Neural progenitor cell (in vitro differentiated cells): ENCODE measurements around the gene KBTBD4. TPM values are rescaled to one million over a fixed set of nuclear protein-coding genes. Genes with fewer than 3 reads are reported as not detected.
"Not testable (repeated sequence)": the region's sequence is repeated elsewhere in the genome, so short reads cannot be mapped to it uniquely, and the experiment has no call there.

Experiments used
- DNase-seq: peaks from one replicate; pipeline ENCODE4 v3.0.0-alpha.2; 2016; ENCODE audit warnings: low spot score
- H2AFZ ChIP-seq: fragments of 200-600 bp; sonication (generic); replicated peaks from 2 replicates; pipeline ENCODE4 v1.6.1; 2016; ENCODE audit warnings: antibody characterized with exemption
- H3F3A ChIP-seq: fragments of 200-600 bp; sonication (generic); 2 replicates; pipeline ENCODE4 v1.6.1; 2016; ENCODE audit warnings: antibody characterized with exemption, low read depth
- H3K27ac ChIP-seq: fragments of 200-600 bp; sonication (generic); 2 replicates; pipeline ENCODE4 v1.5.1; 2016; ENCODE audit warnings: mild to moderate bottlenecking
- H3K27me3 ChIP-seq: fragments of 200-600 bp; sonication (generic); 2 replicates; pipeline ENCODE4 v1.6.1; 2016; ENCODE audit warnings: mild to moderate bottlenecking, moderate library complexity
- H3K36me3 ChIP-seq: fragments of 200-600 bp; sonication (generic); 2 replicates; pipeline ENCODE4 v1.5.1; 2016
- H3K4me1 ChIP-seq: fragments of 200-600 bp; sonication (generic); 2 replicates; pipeline ENCODE4 v1.6.1; 2016; ENCODE audit warnings: mixed run types
- H3K4me2 ChIP-seq: fragments of 200-600 bp; sonication (generic); 2 replicates; pipeline ENCODE4 v1.6.1; 2016
- H3K4me3 ChIP-seq: fragments of 200-600 bp; sonication (generic); 2 replicates; pipeline ENCODE4 v1.5.1; 2016
- H3K79me2 ChIP-seq: fragments of 200-600 bp; sonication (generic); 2 replicates; pipeline ENCODE4 v1.6.1; 2016; ENCODE audit warnings: low read depth
- H3K9ac ChIP-seq: fragments of 200-600 bp; sonication (generic); 2 replicates; pipeline ENCODE4 v1.6.1; 2016
- H3K9me3 ChIP-seq: fragments of 200-600 bp; sonication (generic); 2 replicates; pipeline ENCODE4 v1.5.1; 2016; ENCODE audit warnings: low read depth
- H4K20me1 ChIP-seq: fragments of 200-600 bp; sonication (generic); 2 replicates; pipeline ENCODE4 v1.6.1; 2016; ENCODE audit warnings: low read depth
- H3K27ac Mint-ChIP-seq: 3 replicates; pipeline ENCODE4 v1.8.0; 2021; ENCODE audit warnings: mixed read lengths
- H3K27me3 Mint-ChIP-seq: 2 replicates; pipeline ENCODE4 v1.8.0; 2022; ENCODE audit warnings: low read depth, mild to moderate bottlenecking, inconsistent platforms, moderate library complexity, mixed read lengths; ENCODE audit not compliant: insufficient read depth
- H3K36me3 Mint-ChIP-seq: 3 replicates; pipeline ENCODE4 v1.8.0; 2021; ENCODE audit warnings: mixed read lengths
- H3K4me1 Mint-ChIP-seq: 3 replicates; pipeline ENCODE4 v1.8.0; 2021; ENCODE audit warnings: mixed read lengths
- H3K4me3 Mint-ChIP-seq: 3 replicates; pipeline ENCODE4 v1.8.0; 2021; ENCODE audit warnings: mild to moderate bottlenecking, moderate library complexity, mixed read lengths
- H3K9me3 Mint-ChIP-seq: 3 replicates; pipeline ENCODE4 v1.8.0; 2020; ENCODE audit warnings: mixed read lengths
- EZH2 ChIP-seq: fragments of 200-600 bp; sonication (generic); IDR thresholded peaks from 2 replicates; pipeline ENCODE4 v1.6.1; 2017; ENCODE audit warnings: antibody characterized with exemption, mild to moderate bottlenecking, moderate library complexity
- EZH2phosphoT487 ChIP-seq: fragments of 200-600 bp; sonication (generic); IDR thresholded peaks from 2 replicates; pipeline ENCODE4 v1.6.1; 2017; ENCODE audit warnings: antibody characterized with exemption
- total RNA-seq: library from RNA; depleted of rRNA; stranded (reverse); fragments of >200 nt; gene quantifications from 2 replicates; pipeline ENCODE4 v1.2.3, GENCODE V29; 2015; ENCODE audit warnings: low replicate concordance
- TF ChIP-seq, protein P1 (sequence below): fragments of 200-600 bp; sonication (generic); IDR thresholded peaks from 2 replicates; pipeline ENCODE4 v1.5.1; 2017; ENCODE audit warnings: antibody characterized with exemption, mild to moderate bottlenecking

Gene KBTBD4
- total RNA-seq, 1 donor from 2014 or later: 19.5 TPM

GRCh38 chr11:47550288-47551047, 28.3 kb downstream of the KBTBD4 start:
- Mint-ChIP-seq H3K27ac (no peak overlapping the region), H3K4me3 (peak overlapping the region; percentile 75), H3K36me3 (peaks cover 22% of the 10 kb centered on the region), H3K9me3 (no peaks in the 10 kb centered on the region), H3K4me1 (peaks cover 31% of the 10 kb centered on the region), H3K27me3 (no peaks in the 10 kb centered on the region)
- Histone ChIP-seq H3K4me3 (peak overlapping the region; percentile 89), H3K4me1 (peaks cover 12% of the 10 kb centered on the region), H2AFZ (no peak overlapping the region), H4K20me1 (peaks cover 65% of the 10 kb centered on the region), H3K27me3 (no peaks in the 10 kb centered on the region), H3K79me2 (peaks cover 75% of the 10 kb centered on the region), H3K27ac (no peak overlapping the region), H3F3A (peaks cover 34% of the 10 kb centered on the region), H3K9me3 (no peaks in the 10 kb centered on the region), H3K4me2 (peak overlapping the region; percentile 98), H3K36me3 (no peaks in the 10 kb centered on the region), H3K9ac (no peak overlapping the region)
- DNase-seq: no peak
- TF ChIP-seq EZH2 (no peak), EZH2phosphoT487 (no peak)
- TF ChIP-seq, protein P1, sequence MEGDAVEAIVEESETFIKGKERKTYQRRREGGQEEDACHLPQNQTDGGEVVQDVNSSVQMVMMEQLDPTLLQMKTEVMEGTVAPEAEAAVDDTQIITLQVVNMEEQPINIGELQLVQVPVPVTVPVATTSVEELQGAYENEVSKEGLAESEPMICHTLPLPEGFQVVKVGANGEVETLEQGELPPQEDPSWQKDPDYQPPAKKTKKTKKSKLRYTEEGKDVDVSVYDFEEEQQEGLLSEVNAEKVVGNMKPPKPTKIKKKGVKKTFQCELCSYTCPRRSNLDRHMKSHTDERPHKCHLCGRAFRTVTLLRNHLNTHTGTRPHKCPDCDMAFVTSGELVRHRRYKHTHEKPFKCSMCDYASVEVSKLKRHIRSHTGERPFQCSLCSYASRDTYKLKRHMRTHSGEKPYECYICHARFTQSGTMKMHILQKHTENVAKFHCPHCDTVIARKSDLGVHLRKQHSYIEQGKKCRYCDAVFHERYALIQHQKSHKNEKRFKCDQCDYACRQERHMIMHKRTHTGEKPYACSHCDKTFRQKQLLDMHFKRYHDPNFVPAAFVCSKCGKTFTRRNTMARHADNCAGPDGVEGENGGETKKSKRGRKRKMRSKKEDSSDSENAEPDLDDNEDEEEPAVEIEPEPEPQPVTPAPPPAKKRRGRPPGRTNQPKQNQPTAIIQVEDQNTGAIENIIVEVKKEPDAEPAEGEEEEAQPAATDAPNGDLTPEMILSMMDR: no peak

DNA sequence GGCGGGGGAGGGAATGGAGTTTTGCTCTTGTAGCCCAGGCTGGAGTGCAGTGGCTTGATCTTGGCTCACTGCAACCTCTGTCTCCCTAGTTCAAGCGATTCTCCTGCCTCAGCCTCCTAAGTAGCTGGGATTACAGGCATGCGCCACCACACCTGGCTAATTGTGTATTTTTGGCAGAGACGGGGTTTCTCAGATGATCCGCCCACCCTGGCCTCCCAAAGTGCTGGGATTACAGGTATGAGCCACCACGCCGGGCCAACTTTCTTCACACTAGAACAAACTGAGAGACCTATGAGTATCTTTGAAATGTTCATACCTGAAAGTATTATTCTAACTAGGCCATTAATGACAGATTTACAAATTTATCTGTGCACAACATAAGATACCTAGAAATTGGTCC, 32.5 kb downstream of the KBTBD4 start:
- not testable (repeated sequence) for H3K27me3 ChIP-seq, H3K27ac ChIP-seq, DNase-seq, H3K4me3 ChIP-seq, H3K27me3 Mint-ChIP-seq, H2AFZ ChIP-seq, H3K27ac Mint-ChIP-seq, H3K4me2 ChIP-seq, H3F3A ChIP-seq, H3K4me3 Mint-ChIP-seq, H3K9me3 ChIP-seq, H3K9ac ChIP-seq, H3K36me3 ChIP-seq, H3K9me3 Mint-ChIP-seq
- Histone ChIP-seq H3K79me2 (peaks cover 100% of the 10 kb centered on the region), H4K20me1 (peaks cover 93% of the 10 kb centered on the region), H3K4me1 (peaks cover 14% of the 10 kb centered on the region)
- peaks cover 16% of the 10 kb centered on the region for H3K4me1 Mint-ChIP-seq
- peaks cover 24% of the 10 kb centered on the region for H3K36me3 Mint-ChIP-seq

GRCh38 chr11:47545298-47545697, 33.5 kb downstream of the KBTBD4 start:
- DNase-seq: no peak
- Histone ChIP-seq H4K20me1 (peaks cover 93% of the 10 kb centered on the region), H2AFZ (no peak overlapping the region), H3K79me2 (peaks cover 100% of the 10 kb centered on the region), H3K9me3 (no peaks in the 10 kb centered on the region), H3K4me3 (no peak overlapping the region), H3K4me2 (no peak overlapping the region), H3K27ac (no peak overlapping the region), H3K27me3 (no peaks in the 10 kb centered on the region), H3K36me3 (no peaks in the 10 kb centered on the region), H3K9ac (no peak overlapping the region), H3F3A (peaks cover 6% of the 10 kb centered on the region), H3K4me1 (peaks cover 4% of the 10 kb centered on the region)
- Mint-ChIP-seq H3K27ac (no peak overlapping the region), H3K27me3 (no peaks in the 10 kb centered on the region), H3K9me3 (no peaks in the 10 kb centered on the region), H3K4me3 (no peak overlapping the region), H3K4me1 (peaks cover 12% of the 10 kb centered on the region), H3K36me3 (peaks cover 21% of the 10 kb centered on the region)
- no peak for TF ChIP-seq EZH2
- TF ChIP-seq, protein P1: no peak
- TF ChIP-seq EZH2phosphoT487: no peak

DNA sequence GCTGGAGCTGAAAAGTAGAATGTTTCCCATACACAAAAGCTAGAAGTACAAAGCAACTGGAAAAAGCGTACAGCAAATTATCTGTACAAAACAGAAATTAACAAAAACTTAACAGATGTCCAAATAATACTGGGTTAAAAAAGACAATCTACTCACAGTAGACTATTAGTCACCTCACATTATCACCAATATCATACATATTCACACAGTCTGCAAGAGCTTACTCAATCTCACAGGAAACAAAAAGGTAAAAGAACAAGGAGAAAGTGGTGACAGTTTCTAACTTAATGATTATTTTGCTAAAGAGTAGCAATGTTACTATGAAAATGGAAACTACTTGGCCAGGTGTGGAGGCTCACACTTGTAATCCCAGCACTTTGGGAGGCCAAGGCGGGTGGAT, 37.7 kb downstream of the KBTBD4 start:
- Histone ChIP-seq H3K9ac (no peak overlapping the region), H4K20me1 (peaks cover 95% of the 10 kb centered on the region), H3K4me3 (no peak overlapping the region), H3F3A (peaks cover 14% of the 10 kb centered on the region), H3K27me3 (no peaks in the 10 kb centered on the region), H3K4me2 (no peak overlapping the region), H3K79me2 (peaks cover 100% of the 10 kb centered on the region), H2AFZ (no peak overlapping the region), H3K36me3 (no peaks in the 10 kb centered on the region), H3K27ac (no peak overlapping the region), H3K4me1 (peaks cover 4% of the 10 kb centered on the region), H3K9me3 (no peaks in the 10 kb centered on the region)
- TF ChIP-seq EZH2phosphoT487: no peak
- TF ChIP-seq, protein P1: no peak
- TF ChIP-seq EZH2: no peak
- no peaks in the 10 kb centered on the region for H3K27me3 Mint-ChIP-seq
- H3K4me3 Mint-ChIP-seq: no peak overlapping the region
- DNase-seq: no peak
- H3K27ac Mint-ChIP-seq: no peak overlapping the region
- peaks cover 14% of the 10 kb centered on the region for H3K36me3 Mint-ChIP-seq
- peaks cover 20% of the 10 kb centered on the region for H3K4me1 Mint-ChIP-seq
- H3K9me3 Mint-ChIP-seq: no peaks in the 10 kb centered on the region
